ENCODE measurements around the gene NTRK2.

DNA sequence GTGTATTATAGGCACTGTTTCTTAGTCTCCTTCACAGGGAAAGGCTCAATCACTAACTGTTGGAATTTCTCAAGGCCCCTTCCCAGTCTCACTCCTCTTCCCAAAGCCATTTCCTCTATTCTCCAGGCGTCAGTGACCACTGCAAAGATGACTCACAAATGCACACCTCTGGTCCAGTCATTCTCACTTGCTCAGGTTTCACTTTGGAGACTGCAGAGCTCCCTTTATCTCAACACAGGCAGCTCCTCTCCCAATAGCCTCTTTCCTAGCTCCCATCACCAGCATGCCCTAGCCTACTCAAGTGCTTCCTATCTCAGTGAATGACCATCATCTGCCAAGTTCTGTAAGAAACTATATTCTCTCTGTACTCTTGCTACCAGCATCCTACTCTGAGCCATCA, 323.6 kb downstream of the NTRK2 start:
- TF ChIP-seq TARDBP (IDR thresholded peaks at IDR 0.05) (no peak), SP1 (IDR thresholded peaks at IDR 0.05) (no peak), BHLHE40 (IDR thresholded peaks at IDR 0.05; ENCODE audit: borderline replicate concordance) (no peak), ELF4 (IDR thresholded peaks at IDR 0.05) (no peak), ZNF384 (IDR thresholded peaks at IDR 0.05) (no peak), FOXA1 (IDR thresholded peaks at IDR 0.05) (no peak)
- TF ChIP-seq, protein P1, sequence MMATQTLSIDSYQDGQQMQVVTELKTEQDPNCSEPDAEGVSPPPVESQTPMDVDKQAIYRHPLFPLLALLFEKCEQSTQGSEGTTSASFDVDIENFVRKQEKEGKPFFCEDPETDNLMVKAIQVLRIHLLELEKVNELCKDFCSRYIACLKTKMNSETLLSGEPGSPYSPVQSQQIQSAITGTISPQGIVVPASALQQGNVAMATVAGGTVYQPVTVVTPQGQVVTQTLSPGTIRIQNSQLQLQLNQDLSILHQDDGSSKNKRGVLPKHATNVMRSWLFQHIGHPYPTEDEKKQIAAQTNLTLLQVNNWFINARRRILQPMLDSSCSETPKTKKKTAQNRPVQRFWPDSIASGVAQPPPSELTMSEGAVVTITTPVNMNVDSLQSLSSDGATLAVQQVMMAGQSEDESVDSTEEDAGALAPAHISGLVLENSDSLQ (IDR thresholded peaks at IDR 0.05) = no peak

Data from HEK293T (cell line).